ENCODE data around the gene KIAA1328. TPM values are rescaled to one million over a fixed set of nuclear protein-coding genes. Genes with fewer than 3 reads are reported as not detected.

The KIAA1328 gene
- polyA plus RNA-seq, 2 of the 4 experiments (the other 2 are of a cell fraction), result 1.7 to 3.9 TPM

DNA sequence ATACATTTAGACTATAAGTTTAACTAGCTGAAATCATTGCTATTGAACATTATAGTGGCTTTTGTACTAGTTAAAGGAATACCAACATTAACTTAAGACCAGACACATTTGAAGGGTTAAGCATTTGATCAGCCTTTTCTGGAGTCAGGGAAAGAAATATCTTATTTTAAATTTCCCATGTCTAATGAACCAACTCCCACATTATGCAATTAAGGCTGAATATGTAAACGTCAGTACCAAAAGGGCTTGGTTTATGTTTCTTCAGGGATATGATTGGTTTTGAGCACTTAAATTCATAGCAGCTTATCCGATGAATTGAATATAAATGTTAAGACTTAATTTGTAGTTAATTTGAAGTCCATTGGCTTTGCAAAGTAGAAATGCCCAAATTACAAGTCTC lies 344.5 kb downstream of the KIAA1328 start:
- no peak for TF ChIP-seq ELK1 (IDR thresholded peaks at IDR 0.05; ENCODE audit: low read depth, low read length)
- TF ChIP-seq, protein P1, sequence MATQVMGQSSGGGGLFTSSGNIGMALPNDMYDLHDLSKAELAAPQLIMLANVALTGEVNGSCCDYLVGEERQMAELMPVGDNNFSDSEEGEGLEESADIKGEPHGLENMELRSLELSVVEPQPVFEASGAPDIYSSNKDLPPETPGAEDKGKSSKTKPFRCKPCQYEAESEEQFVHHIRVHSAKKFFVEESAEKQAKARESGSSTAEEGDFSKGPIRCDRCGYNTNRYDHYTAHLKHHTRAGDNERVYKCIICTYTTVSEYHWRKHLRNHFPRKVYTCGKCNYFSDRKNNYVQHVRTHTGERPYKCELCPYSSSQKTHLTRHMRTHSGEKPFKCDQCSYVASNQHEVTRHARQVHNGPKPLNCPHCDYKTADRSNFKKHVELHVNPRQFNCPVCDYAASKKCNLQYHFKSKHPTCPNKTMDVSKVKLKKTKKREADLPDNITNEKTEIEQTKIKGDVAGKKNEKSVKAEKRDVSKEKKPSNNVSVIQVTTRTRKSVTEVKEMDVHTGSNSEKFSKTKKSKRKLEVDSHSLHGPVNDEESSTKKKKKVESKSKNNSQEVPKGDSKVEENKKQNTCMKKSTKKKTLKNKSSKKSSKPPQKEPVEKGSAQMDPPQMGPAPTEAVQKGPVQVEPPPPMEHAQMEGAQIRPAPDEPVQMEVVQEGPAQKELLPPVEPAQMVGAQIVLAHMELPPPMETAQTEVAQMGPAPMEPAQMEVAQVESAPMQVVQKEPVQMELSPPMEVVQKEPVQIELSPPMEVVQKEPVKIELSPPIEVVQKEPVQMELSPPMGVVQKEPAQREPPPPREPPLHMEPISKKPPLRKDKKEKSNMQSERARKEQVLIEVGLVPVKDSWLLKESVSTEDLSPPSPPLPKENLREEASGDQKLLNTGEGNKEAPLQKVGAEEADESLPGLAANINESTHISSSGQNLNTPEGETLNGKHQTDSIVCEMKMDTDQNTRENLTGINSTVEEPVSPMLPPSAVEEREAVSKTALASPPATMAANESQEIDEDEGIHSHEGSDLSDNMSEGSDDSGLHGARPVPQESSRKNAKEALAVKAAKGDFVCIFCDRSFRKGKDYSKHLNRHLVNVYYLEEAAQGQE (IDR thresholded peaks at IDR 0.05), result no peak
- TF ChIP-seq RCOR1 (IDR thresholded peaks at IDR 0.05; ENCODE audit: low read depth, low read length), result no peak
- TF ChIP-seq, protein P2, sequence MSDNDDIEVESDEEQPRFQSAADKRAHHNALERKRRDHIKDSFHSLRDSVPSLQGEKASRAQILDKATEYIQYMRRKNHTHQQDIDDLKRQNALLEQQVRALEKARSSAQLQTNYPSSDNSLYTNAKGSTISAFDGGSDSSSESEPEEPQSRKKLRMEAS (IDR thresholded peaks at IDR 0.05), result no peak
- WGBS (ENCODE audit: missing lambda C conversion rate), result 74% methylated on average over 2 of the region's 2 CpGs
- no peak overlapping the region for H3K4me3 ChIP-seq
- H3K4me2 ChIP-seq, result no peak overlapping the region
- H3K27ac ChIP-seq, result no peak overlapping the region
- DNase-seq (ENCODE audit: low read depth in 1 of 2, low spot score in 1 of 2) (no peak), ATAC-seq (no peak), FAIRE-seq (no peak)
- H3K4me1 ChIP-seq, result no peaks in the 10 kb centered on the region
- H3K9me3 ChIP-seq, result no peaks in the 10 kb centered on the region
- ChIA-PET POLR2A (no interaction called here), CTCF (no interaction called here)

DNA sequence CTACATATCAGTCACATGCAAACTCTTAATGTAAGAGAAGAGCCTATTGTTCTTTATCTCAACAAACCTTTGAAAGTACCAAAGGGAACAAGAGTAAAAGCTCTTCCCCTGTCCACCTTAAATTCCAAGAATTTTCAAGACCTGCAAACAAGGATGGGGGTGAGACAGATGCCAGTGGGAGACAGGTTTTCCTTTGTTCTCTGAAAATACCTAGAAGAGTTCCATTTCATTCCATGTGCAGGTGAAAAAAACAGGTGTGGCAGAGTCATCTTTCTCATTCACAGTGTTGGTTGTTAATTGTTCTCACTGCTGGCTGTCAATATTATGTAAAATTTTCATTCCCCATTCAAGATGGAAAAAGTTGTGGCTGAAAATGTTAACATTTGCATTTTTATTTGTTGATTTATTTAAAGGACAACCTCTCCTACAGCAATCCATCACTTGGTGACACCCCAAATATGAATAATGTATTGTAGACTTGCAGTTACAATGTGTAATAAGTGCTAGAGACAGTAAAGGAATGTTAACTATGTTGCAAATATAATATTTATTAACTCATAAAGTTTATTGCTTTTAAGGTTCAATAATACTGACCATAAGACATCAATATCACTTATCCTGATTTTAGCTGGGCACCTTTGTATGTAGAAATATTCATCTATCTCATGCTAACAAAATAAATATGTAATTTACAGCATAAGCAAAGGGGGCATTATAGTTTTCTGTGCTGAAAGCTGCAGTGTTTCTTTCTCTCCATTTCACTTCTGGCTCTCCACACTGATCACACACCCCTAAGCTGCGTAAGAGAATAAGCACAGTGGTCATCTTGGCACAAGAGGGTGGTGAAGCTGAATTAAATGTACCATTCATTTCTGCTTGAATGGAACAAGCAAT lies 347.0 kb downstream of the KIAA1328 start:
- no peak overlapping the region for H3K27ac ChIP-seq
- ChIA-PET POLR2A (no interaction called here), CTCF (no interaction called here)
- DNase-seq (ENCODE audit: low read depth in 1 of 2, low spot score in 1 of 2) (no peak), ATAC-seq (no peak), FAIRE-seq (no peak)
- 80% methylated on average over 1 of the region's 1 CpG for WGBS (ENCODE audit: missing lambda C conversion rate)
- H3K4me3 ChIP-seq, result no peak overlapping the region
- H3K4me2 ChIP-seq, result no peak overlapping the region
- no peaks in the 10 kb centered on the region for H3K4me1 ChIP-seq
- H3K9me3 ChIP-seq, result no peaks in the 10 kb centered on the region
- TF ChIP-seq JUN (IDR thresholded peaks at IDR 0.05), result no peak
- TF ChIP-seq POLR2A (IDR thresholded peaks at IDR 0.05; ENCODE audit: low read length), result no peak
- no peak for TF ChIP-seq KDM1A (IDR thresholded peaks at IDR 0.05; ENCODE audit: low read depth)
- no peak for TF ChIP-seq JUNB (IDR thresholded peaks at IDR 0.05)
- TF ChIP-seq ZNF302 (CRISPR knock-in tag; IDR thresholded peaks at IDR 0.05), result no peak
- TF ChIP-seq CBX2 (IDR thresholded peaks at IDR 0.05; ENCODE audit: borderline replicate concordance, low read depth), result no peak
- TF ChIP-seq EP300 (IDR thresholded peaks at IDR 0.05), result no peak
- no peak for TF ChIP-seq NPAS2 (CRISPR knock-in tag; IDR thresholded peaks at IDR 0.05; ENCODE audit: borderline replicate concordance)
- no peak for TF ChIP-seq EHMT2 (IDR thresholded peaks at IDR 0.05; ENCODE audit: low read depth)
- TF ChIP-seq, protein P3, sequence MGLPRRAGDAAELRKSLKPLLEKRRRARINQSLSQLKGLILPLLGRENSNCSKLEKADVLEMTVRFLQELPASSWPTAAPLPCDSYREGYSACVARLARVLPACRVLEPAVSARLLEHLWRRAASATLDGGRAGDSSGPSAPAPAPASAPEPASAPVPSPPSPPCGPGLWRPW (IDR thresholded peaks at IDR 0.05), result no peak
- TF ChIP-seq MAZ (IDR thresholded peaks at IDR 0.05; ENCODE audit: borderline replicate concordance, low read depth, low read length), result no peak
- TF ChIP-seq SMC3 (IDR thresholded peaks at IDR 0.05), result no peak
- no peak for TF ChIP-seq HOXB5 (CRISPR knock-in tag; IDR thresholded peaks at IDR 0.05)
- TF ChIP-seq TFCP2L1 (CRISPR knock-in tag; IDR thresholded peaks at IDR 0.05), result no peak
- no peak for TF ChIP-seq EHF (CRISPR knock-in tag; IDR thresholded peaks at IDR 0.05)
- TF ChIP-seq MYC (IDR thresholded peaks at IDR 0.05; ENCODE audit: borderline replicate concordance, low read length), result no peak
- no peak for TF ChIP-seq ZC3H11A (IDR thresholded peaks at IDR 0.05)
